ENCODE data around the gene GAB1.
A peak's percentile ranks its signal among the peaks of the same experiment; 100 is the strongest.

Gene GAB1

GRCh38 chr4:143441678-143442077, 105.0 kb downstream of the GAB1 start:
- peaks cover 16 to 41% (median 26%) of the 10 kb centered on the region in 5 donors for H3K36me3 ChIP-seq (ENCODE audit: control insufficient read depth in 5 of 5, insufficient read depth in 5 of 5, low read length in 5 of 5)
- H3K9ac ChIP-seq (ENCODE audit: low read length in 5 of 5) = peak overlapping the region in 1 of 5 donors; percentile 33
- H3K9me3 ChIP-seq (ENCODE audit: control insufficient read depth in 5 of 5, low read length in 5 of 5) = no peaks in the 10 kb centered on the region
- no peaks in the 10 kb centered on the region for H3K4me1 ChIP-seq (ENCODE audit: control insufficient read depth in 5 of 5, insufficient read depth in 5 of 5, low read length in 5 of 5)
- no peak overlapping the region for H3K27ac ChIP-seq (ENCODE audit: low read depth, low read length)
- no peak overlapping the region for H3K4me3 ChIP-seq (ENCODE audit: low read depth in 1 of 5, low read length in 5 of 5)
- no peaks in the 10 kb centered on the region for H3K27me3 ChIP-seq (ENCODE audit: control insufficient read depth in 5 of 5, insufficient read depth in 4 of 5, low read length in 5 of 5)

GRCh38 chr4:143443728-143444127, 107.1 kb downstream of the GAB1 start:
- no peaks in the 10 kb centered on the region for H3K9me3 ChIP-seq (ENCODE audit: control insufficient read depth in 5 of 5, low read length in 5 of 5)
- H3K9ac ChIP-seq (ENCODE audit: low read length in 5 of 5) = no peak overlapping the region
- no peak overlapping the region for H3K4me3 ChIP-seq (ENCODE audit: low read depth in 1 of 5, low read length in 5 of 5)
- H3K27ac ChIP-seq (ENCODE audit: low read depth, low read length) = no peak overlapping the region
- no peaks in the 10 kb centered on the region for H3K27me3 ChIP-seq (ENCODE audit: control insufficient read depth in 5 of 5, insufficient read depth in 4 of 5, low read length in 5 of 5)
- peaks cover 7 to 30% (median 15%) of the 10 kb centered on the region in 5 donors for H3K36me3 ChIP-seq (ENCODE audit: control insufficient read depth in 5 of 5, insufficient read depth in 5 of 5, low read length in 5 of 5)
- H3K4me1 ChIP-seq (ENCODE audit: control insufficient read depth in 5 of 5, insufficient read depth in 5 of 5, low read length in 5 of 5) = no peaks in the 10 kb centered on the region

DNA sequence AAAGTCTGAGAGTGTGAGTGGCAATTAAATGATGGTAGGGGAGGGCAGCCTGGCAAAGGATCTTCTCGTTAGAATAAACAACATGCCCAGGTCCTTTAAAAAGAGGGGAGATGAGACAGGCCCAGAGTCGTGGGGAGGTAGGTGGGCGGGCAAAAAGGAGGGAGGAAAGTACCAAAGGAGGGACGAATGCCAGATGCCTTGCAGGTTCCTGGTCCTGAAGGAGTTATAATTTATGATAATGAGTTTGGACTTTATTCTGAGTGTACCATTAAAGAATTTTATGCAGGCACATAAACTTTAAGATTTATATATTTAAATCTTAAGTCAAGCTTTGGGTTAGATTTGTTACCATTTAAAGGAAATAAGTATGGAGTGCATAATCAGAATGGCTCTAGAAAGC, 114.5 kb downstream of the GAB1 start:
- Histone ChIP-seq H3K9me3 (ENCODE audit: control insufficient read depth in 5 of 5, low read length in 5 of 5) (no peaks in the 10 kb centered on the region), H3K27me3 (ENCODE audit: control insufficient read depth in 5 of 5, insufficient read depth in 4 of 5, low read length in 5 of 5) (no peaks in the 10 kb centered on the region), H3K4me3 (ENCODE audit: low read depth in 1 of 5, low read length in 5 of 5) (no peak overlapping the region), H3K36me3 (ENCODE audit: control insufficient read depth in 5 of 5, insufficient read depth in 5 of 5, low read length in 5 of 5) (peaks cover 2 to 15% (median 3%) of the 10 kb centered on the region in 5 donors), H3K4me1 (ENCODE audit: control insufficient read depth in 5 of 5, insufficient read depth in 5 of 5, low read length in 5 of 5) (no peaks in the 10 kb centered on the region), H3K9ac (ENCODE audit: low read length in 5 of 5) (no peak overlapping the region), H3K27ac (ENCODE audit: low read depth, low read length) (no peak overlapping the region)

DNA sequence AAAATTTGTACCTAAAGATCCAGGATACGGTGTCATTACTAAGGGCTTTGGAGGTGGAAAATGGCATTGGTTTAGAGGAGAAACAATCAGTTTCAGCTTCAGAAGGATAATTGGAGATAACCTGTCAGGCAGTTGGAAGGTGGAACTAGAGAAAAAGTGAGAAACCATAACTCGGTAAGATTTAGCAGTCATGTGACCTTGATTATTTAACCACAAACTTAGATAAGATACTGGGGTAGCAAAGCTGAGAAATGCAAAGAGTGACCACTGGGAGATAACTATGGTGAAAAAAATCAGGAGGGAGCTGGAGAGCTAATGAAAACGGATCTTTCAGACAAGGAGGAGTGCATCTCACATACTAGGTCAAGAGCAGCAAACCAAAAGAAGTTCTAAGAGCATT, 118.5 kb downstream of the GAB1 start:
- H3K27ac ChIP-seq (ENCODE audit: low read depth, low read length) = no peak overlapping the region
- no peaks in the 10 kb centered on the region for H3K4me1 ChIP-seq (ENCODE audit: control insufficient read depth in 5 of 5, insufficient read depth in 5 of 5, low read length in 5 of 5)
- H3K9ac ChIP-seq (ENCODE audit: low read length in 5 of 5) = no peak overlapping the region
- no peak overlapping the region for H3K4me3 ChIP-seq (ENCODE audit: low read depth in 1 of 5, low read length in 5 of 5)
- no peaks in the 10 kb centered on the region for H3K27me3 ChIP-seq (ENCODE audit: control insufficient read depth in 5 of 5, insufficient read depth in 4 of 5, low read length in 5 of 5)
- H3K36me3 ChIP-seq (ENCODE audit: control insufficient read depth in 5 of 5, insufficient read depth in 5 of 5, low read length in 5 of 5) = peaks cover 7 to 25% (median 8%) of the 10 kb centered on the region in 5 donors
- no peaks in the 10 kb centered on the region for H3K9me3 ChIP-seq (ENCODE audit: control insufficient read depth in 5 of 5, low read length in 5 of 5)

- H3K9me3 ChIP-seq (ENCODE audit: control insufficient read depth in 5 of 5, low read length in 5 of 5) = no peaks in the 10 kb centered on the region
- H3K36me3 ChIP-seq (ENCODE audit: control insufficient read depth in 5 of 5, insufficient read depth in 5 of 5, low read length in 5 of 5) = peaks cover 13 to 34% (median 21%) of the 10 kb centered on the region in 5 donors
- no peaks in the 10 kb centered on the region for H3K4me1 ChIP-seq (ENCODE audit: control insufficient read depth in 5 of 5, insufficient read depth in 5 of 5, low read length in 5 of 5)
- H3K4me3 ChIP-seq (ENCODE audit: low read depth in 1 of 5, low read length in 5 of 5) = no peak overlapping the region
- H3K9ac ChIP-seq (ENCODE audit: low read length in 5 of 5) = no peak overlapping the region
- no peaks in the 10 kb centered on the region for H3K27me3 ChIP-seq (ENCODE audit: control insufficient read depth in 5 of 5, insufficient read depth in 4 of 5, low read length in 5 of 5)
- no peak overlapping the region for H3K27ac ChIP-seq (ENCODE audit: low read depth, low read length)
Observed at GRCh38 chr4:143458966-143459365, 122.3 kb downstream of the GAB1 start.

DNA sequence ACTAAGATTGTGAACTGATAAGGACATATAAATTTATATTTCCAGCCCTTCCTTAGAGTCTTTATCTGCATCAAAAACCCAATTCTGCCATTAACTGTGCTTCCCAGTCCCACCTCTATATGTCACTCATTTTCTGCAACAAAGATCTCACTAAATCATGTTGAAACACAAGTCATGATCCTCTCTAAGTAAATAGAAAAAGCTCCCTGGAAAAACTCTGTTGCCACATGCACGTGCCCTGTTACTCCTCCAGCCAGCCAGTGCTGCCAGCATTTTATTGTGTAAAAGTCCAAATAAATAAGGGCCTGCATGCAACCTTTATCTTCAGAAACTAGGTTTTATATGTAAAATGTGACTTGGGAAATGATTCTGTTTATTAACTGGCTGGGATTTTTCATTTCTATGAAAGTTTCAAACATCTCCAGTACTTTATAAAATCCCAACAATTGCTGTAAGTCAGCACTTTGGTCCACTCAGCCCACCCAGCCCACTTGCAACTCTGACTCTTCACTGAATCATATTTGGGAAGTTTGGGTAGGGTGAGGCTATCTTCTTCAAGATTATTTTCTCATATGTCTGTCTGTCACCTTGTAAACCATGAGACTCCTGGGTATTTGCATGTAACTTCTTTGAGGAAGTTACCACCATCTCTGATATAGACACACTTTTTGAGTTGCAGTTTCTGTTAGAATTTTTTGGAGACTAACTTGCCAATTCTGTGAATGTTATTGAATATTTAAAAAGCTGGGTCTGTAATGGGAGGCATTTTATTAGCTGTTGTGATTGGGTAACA, 136.9 kb downstream of the GAB1 start:
- no peaks in the 10 kb centered on the region for H3K9me3 ChIP-seq (ENCODE audit: control insufficient read depth in 5 of 5, low read length in 5 of 5)
- peaks cover 0 to 7% (median 0%) of the 10 kb centered on the region in 5 donors for H3K4me1 ChIP-seq (ENCODE audit: control insufficient read depth in 5 of 5, insufficient read depth in 5 of 5, low read length in 5 of 5)
- no peaks in the 10 kb centered on the region for H3K27me3 ChIP-seq (ENCODE audit: control insufficient read depth in 5 of 5, insufficient read depth in 4 of 5, low read length in 5 of 5)
- peaks cover 16 to 27% (median 20%) of the 10 kb centered on the region in 5 donors for H3K36me3 ChIP-seq (ENCODE audit: control insufficient read depth in 5 of 5, insufficient read depth in 5 of 5, low read length in 5 of 5)
- no peak overlapping the region for H3K9ac ChIP-seq (ENCODE audit: low read length in 5 of 5)
- no peak overlapping the region for H3K4me3 ChIP-seq (ENCODE audit: low read depth in 1 of 5, low read length in 5 of 5)
- H3K27ac ChIP-seq (ENCODE audit: low read depth, low read length) = no peak overlapping the region

- Histone ChIP-seq H3K27ac (ENCODE audit: low read depth, low read length) (no peak overlapping the region), H3K27me3 (ENCODE audit: control insufficient read depth in 5 of 5, insufficient read depth in 4 of 5, low read length in 5 of 5) (no peaks in the 10 kb centered on the region), H3K4me1 (ENCODE audit: control insufficient read depth in 5 of 5, insufficient read depth in 5 of 5, low read length in 5 of 5) (peaks cover 0 to 7% (median 0%) of the 10 kb centered on the region in 5 donors), H3K36me3 (ENCODE audit: control insufficient read depth in 5 of 5, insufficient read depth in 5 of 5, low read length in 5 of 5) (peaks cover 0 to 10% (median 7%) of the 10 kb centered on the region in 5 donors), H3K9ac (ENCODE audit: low read length in 5 of 5) (no peak overlapping the region), H3K9me3 (ENCODE audit: control insufficient read depth in 5 of 5, low read length in 5 of 5) (no peaks in the 10 kb centered on the region), H3K4me3 (ENCODE audit: low read depth in 1 of 5, low read length in 5 of 5) (no peak overlapping the region)
Observed at GRCh38 chr4:143477487-143477886, 140.8 kb downstream of the GAB1 start.

GRCh38 chr4:143481361-143481760, 144.7 kb downstream of the GAB1 start:
- Histone ChIP-seq H3K4me1 (ENCODE audit: control insufficient read depth in 5 of 5, insufficient read depth in 5 of 5, low read length in 5 of 5) (no peaks in the 10 kb centered on the region), H3K27ac (ENCODE audit: low read depth, low read length) (no peak overlapping the region), H3K9me3 (ENCODE audit: control insufficient read depth in 5 of 5, low read length in 5 of 5) (no peaks in the 10 kb centered on the region), H3K27me3 (ENCODE audit: control insufficient read depth in 5 of 5, insufficient read depth in 4 of 5, low read length in 5 of 5) (no peaks in the 10 kb centered on the region), H3K9ac (ENCODE audit: low read length in 5 of 5) (peak overlapping the region in 1 of 5 donors; percentile 11), H3K4me3 (ENCODE audit: low read depth in 1 of 5, low read length in 5 of 5) (no peak overlapping the region), H3K36me3 (ENCODE audit: control insufficient read depth in 5 of 5, insufficient read depth in 5 of 5, low read length in 5 of 5) (peaks cover 0 to 2% (median 0%) of the 10 kb centered on the region in 5 donors)

DNA sequence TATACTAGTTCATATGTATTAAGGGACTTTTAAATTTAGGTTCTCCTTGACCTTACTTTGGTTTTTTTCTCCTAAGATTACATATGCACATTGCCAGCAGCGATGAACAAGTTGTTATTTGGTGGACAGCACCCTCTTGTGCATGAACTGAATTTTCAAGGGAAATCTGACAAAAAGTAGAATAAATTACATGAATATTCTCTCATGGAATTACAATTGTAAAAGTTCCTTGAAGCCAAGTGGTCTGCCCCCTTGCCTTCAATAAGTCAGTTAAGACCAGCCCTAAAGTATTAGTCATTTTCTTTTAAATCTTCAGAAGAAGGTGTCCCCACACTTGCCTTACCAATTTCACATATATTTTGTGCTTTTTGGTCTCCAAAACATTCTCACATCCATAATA, 146.2 kb downstream of the GAB1 start:
- no peak overlapping the region for H3K4me3 ChIP-seq (ENCODE audit: low read depth in 1 of 5, low read length in 5 of 5)
- no peak overlapping the region for H3K27ac ChIP-seq (ENCODE audit: low read depth, low read length)
- no peak overlapping the region for H3K9ac ChIP-seq (ENCODE audit: low read length in 5 of 5)
- H3K9me3 ChIP-seq (ENCODE audit: control insufficient read depth in 5 of 5, low read length in 5 of 5) = no peaks in the 10 kb centered on the region
- H3K27me3 ChIP-seq (ENCODE audit: control insufficient read depth in 5 of 5, insufficient read depth in 4 of 5, low read length in 5 of 5) = no peaks in the 10 kb centered on the region
- no peaks in the 10 kb centered on the region for H3K36me3 ChIP-seq (ENCODE audit: control insufficient read depth in 5 of 5, insufficient read depth in 5 of 5, low read length in 5 of 5)
- H3K4me1 ChIP-seq (ENCODE audit: control insufficient read depth in 5 of 5, insufficient read depth in 5 of 5, low read length in 5 of 5) = no peaks in the 10 kb centered on the region

- Histone ChIP-seq H3K4me3 (ENCODE audit: low read depth in 1 of 5, low read length in 5 of 5) (no peak overlapping the region), H3K27me3 (ENCODE audit: control insufficient read depth in 5 of 5, insufficient read depth in 4 of 5, low read length in 5 of 5) (no peaks in the 10 kb centered on the region), H3K9ac (ENCODE audit: low read length in 5 of 5) (no peak overlapping the region), H3K27ac (ENCODE audit: low read depth, low read length) (no peak overlapping the region), H3K36me3 (ENCODE audit: control insufficient read depth in 5 of 5, insufficient read depth in 5 of 5, low read length in 5 of 5) (no peaks in the 10 kb centered on the region), H3K4me1 (ENCODE audit: control insufficient read depth in 5 of 5, insufficient read depth in 5 of 5, low read length in 5 of 5) (no peaks in the 10 kb centered on the region), H3K9me3 (ENCODE audit: control insufficient read depth in 5 of 5, low read length in 5 of 5) (no peaks in the 10 kb centered on the region)
Observed at GRCh38 chr4:143486314-143486713, 149.6 kb downstream of the GAB1 start.
